Measurements from ENCODE around the gene FHAD1.
A peak's percentile ranks its signal among the peaks of the same experiment; 100 is the strongest.

The FHAD1 gene

DNA sequence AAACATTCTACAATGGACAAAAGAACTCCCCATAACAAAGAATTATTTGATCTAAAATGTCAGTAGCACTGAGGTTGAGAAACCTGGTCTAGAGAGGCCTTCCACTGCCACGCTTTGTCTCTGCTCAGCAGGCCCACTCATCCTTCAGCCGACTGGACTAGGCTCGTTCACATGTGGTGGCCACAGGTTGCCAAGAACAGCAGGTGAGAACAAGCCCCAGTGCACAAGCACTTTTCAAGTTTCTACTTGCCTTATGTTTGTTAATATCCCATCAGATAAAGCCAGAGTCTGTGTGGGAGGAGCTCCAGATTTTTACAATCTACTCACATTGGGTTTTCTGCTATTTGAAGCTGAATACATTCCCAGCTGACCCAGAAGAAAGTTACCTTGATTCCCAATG, 153.6 kb downstream of the FHAD1 start:
- no peak for DNase-seq (ENCODE audit: low spot score)

DNA sequence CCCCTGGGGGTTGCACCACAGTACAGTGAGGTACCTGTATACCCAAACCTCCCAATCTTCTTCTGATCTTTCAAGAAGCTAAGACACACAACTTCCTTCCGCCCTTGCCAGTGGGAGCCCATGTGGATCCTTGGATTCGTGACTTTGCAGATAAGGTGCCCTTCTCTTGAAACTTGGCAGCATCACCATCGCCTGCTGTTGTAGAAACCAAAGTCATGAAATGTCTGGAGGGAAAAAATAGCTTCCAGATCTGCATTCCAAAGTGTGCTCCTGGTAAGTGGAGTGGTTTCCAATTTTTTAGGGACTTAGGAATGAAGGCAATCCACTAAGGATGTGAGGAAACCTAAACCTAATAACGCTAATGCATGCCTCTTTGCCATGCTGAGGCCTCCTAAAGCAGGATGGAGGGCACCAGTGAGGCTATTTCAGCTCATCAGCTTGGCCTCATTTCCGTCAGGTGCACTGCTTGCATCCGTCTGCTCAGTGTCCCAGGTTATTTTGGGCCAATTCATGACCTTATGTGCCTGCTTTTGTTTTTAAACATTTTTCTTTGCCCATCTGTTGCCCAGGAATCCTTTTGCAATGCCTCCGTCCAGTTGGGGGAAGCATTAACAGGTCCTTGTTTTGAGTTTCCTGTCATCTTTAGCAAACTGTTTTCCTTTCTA, 154.5 kb downstream of the FHAD1 start:
- no peak for DNase-seq (ENCODE audit: low spot score)

DNA sequence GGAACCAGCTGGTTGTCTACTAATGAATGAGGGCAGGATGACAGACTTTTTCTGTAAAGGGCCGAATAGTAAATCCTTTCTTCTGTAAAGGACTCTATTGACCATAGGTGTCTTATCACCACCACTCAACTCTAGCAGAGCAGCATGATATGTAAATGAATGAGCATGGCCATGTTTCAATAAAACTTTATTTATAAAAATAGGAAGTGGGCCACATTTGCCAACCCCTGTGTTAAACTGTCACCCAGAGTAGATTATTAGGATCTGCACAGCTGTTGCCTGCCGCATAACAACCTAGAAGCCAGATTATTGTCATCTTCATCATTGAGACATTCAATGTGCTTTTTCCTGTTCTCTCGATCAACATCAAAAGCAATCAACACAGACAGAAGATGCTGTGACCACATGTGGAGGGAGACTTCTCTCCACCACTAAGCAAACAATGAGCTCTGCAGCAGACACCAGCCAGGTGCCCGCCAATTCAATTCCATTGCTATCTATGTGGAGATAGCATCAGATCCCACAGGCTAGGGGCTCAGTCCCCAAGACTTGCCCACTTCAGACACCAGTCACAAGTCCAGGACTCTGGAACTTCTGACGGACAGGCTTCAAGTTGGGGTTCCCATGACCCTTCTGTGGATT, 155.9 kb downstream of the FHAD1 start:
- DNase-seq (ENCODE audit: low spot score) = no peak

DNA sequence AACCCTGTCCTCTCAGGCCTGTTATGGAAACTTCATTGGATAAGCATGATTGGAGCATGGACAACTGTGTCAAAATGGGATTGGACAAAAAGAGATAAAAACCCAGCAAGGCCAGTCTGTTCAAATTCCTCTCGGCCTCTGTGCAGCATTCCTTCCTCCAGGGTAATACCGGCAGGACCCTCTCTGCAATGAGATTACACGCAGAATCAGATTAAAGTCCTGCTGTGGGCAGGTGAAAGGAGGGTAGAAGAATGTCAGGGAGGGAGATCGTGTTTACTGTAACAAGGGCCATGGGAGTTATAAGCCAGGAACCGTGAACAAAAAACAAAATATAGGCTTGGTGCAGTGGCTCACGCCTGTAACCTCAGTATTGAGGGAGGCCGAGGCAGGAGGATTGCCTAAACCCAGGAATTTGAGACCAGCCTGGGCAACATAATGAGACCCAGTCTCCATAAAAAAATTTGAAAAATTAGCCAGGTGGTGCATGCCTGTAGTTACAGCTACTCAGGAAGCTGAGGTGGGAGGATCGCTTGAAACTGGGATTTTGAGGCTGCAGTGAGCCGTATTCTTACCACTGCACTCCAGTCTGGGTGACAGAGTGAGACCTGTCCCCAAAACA, 157.0 kb downstream of the FHAD1 start:
- no peak for DNase-seq (ENCODE audit: low spot score)

DNA sequence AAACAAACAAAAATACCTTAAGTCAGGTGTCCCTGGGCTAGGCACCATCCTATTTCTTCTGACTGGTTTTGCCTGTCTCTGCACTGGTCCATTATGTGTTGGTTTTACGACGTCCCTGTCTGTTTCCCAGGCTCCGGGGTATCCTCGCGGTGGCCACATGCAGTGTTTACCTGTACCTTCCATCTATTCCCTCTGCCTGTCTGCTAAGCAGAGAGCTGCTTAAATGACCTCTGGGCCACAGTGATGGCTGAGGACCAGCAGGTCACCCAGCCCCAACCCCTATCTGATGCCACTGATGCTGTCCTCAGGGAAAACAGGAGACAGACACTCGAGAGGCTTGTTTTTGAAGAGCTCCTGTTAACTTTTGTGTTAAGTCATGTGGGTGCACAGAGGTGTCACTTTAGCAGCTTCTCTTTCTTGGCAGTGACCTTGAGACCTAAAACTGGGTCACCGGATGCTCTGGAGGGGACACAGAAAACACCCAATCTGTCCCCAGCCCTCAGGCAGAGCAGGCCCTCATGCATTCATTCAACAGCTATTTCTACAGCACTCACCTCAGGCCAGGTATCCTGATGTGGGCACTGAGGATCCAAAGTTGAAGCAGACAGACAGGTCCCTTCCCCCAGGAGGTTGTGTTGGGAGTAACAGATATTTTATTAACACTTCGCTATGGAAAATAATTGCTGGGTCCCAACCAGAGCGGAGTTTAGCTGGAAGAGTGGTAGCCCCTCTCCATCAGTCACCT, 158.3 kb downstream of the FHAD1 start:
- DNase-seq (ENCODE audit: low spot score) = no peak

DNA sequence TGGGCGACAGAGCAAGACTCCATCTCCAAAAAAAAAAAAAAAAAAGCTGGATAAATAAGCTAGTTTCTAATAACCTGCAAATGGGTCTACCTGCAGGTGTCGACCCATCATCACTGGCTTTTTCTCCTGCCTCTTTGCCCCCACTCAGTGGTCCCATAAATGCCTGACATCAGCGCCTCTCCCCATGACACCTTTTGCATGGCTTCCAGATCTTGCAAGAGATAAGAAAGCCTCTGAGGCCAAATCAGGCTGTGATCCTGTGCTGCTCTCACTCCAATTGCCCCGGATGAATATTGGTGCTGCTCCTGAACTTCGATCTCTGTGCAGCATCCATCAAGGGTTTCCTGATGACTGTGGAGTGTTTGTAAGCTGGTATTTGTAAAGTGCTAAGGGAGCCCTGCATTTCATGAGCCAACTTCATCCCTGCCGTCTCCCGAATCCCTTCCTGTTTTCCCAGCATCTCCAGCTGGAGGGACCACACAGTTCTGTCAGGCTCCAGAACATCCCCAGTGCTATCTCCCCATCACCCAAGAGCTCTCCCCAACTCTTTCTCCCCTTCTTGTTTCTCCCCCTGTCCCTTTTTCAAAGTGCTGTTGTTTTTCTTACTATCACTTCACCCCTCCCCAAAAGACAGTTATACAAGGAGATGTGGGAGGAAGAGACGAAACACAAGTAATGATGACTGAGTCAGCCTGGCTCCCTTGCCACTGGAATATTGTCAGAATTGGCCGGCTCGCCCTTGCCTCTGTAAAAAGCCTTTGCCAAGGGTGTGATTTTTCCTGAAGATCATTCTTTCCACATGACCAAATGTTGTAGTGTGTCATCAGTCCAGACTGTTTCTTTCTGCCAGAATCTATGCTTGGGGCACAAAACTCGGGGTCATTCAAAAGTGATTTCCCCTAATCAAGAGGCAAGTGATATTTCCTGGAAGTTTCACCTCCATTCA, 159.9 kb downstream of the FHAD1 start:
- DNase-seq (ENCODE audit: low spot score) = no peak

DNA sequence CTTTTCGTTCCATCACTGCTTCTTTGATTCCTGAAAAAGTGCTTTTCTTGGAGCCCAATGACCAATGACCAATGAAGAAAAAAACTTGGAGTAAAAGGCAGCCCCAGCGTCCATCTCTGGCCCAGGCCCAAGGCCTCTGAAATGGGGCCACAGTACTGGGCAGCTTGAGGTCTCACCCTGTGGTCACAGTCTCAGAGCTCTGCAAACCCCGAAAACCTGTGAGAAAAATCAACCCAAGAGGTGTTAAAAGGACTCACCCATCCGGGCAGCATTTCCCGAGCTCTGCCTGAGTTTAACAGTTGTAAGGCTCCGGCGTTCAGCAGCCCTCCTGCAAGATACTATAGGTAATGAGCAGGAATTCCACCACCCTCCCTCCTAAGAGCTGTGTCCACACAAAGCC, 160.6 kb downstream of the FHAD1 start:
- DNase-seq (ENCODE audit: low spot score) = no peak

DNA sequence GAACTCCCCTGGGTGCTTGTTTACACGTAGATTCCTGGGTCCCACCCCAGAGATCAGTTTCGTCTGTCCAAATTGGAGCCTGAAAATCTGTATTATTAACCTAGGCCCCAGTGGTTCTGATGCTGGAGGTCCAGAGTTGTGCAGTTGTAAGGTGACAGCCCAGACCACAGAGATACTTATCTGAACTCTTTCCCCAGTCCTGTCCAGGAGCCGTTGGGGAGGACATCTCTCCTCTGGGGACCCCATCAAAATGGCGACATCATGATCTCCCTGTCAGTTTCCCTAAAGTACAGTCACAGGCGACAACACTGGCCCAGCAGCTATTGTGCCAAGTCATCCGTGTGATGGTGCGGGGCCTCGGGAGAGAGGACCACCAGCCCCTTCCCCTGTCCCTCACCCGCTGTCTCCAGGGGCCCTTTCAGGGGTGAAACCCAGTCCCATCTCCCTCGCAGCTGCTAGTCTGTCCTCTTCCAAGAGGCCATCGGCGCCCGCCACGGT, 161.9 kb downstream of the FHAD1 start:
- DNase-seq (ENCODE audit: low spot score) = no peak

DNA sequence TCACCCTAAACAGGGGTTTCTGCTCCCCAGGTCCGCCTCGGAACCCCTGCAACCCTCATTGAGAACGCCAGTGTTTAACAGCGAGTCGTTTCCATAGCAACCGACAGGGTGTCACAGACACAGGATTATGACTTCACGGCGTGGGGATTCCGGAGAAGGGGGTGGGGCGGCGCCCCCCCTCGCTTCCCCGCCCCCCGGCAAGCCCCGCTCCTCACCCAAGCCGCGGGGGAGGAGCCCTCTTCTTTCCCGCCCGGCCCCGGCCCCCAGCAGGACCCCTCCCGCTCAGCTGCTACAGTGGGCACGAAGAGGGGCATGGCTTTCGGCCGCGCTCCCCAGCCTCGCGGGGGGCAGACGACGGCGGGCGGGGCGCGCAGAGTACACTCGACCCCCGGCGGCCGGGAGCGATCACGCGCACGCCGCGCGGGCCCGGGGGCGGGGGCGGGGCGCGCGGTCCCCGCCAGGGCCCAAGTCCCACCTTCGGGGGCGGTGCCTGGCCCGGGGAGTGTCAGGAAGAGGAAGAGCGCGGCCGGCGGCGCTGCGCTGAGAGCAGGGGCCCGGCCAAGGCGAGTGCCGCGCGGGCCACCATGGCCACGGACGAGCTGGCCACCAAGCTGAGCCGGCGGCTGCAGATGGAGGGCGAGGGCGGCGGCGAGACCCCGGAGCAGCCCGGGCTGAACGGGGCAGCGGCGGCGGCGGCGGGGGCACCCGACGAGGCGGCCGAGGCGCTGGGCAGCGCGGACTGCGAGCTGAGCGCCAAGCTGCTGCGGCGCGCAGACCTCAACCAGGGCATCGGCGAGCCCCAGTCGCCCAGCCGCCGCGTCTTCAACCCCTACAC, 162.6 kb downstream of the FHAD1 start, which contains the start of gene EFHD2:
Gene EFHD2, plus strand, starts transcription at position 501 of the 835 bp plus-strand sequence. Its CDS starts 84 bp downstream, at position 585.
- peak; percentile 48 for DNase-seq (ENCODE audit: low spot score)

DNA sequence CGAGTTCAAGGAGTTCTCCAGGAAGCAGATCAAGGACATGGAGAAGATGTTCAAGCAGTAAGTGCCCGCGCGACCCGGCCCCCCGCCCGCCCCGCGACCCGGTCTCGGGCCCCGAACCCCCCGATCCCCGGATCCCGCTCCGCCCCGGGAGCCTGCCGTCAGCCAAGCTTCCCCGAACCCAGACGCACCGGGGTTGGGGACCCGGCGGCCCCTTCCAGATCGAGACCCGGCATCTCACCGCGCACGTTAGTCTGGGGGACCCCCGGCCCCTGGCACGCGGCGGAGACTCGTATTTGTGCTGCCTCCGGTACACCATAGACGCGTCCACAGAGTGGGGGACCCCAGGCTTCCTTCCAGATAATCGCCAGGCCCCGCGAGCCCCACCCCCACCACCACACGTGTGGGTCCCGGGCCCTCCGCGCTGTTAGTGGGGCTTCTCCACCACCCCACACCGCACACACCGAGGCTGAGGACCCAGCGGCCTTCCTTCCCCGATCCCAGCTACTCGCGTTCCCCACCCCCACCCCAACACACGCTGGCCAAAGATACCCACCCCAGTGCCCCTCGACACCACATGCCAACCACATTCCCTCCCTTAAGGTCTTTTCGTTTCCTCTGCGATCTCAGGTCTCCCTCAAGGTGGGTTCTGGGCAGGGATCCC, 163.3 kb downstream of the FHAD1 start:
- DNase-seq (ENCODE audit: low spot score) = no peak

DNA sequence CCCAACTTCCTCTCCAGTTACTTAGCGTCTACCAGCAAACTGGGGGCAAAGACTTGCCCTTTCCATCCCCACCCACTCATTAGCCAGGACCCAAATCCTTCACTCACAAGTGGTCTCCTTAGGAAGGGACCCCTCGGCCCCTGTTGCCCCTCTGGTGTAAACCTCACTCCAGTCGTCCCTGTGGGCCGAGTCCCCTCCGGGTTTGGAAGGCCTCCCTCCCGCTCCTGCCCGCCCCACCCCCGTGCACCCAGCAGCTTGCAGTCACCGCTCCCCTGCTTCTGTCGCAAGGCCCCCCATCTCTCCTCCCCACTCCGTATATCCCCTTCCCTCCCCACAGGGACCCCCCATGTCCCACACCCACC, 163.8 kb downstream of the FHAD1 start:
- DNase-seq (ENCODE audit: low spot score) = no peak

DNA sequence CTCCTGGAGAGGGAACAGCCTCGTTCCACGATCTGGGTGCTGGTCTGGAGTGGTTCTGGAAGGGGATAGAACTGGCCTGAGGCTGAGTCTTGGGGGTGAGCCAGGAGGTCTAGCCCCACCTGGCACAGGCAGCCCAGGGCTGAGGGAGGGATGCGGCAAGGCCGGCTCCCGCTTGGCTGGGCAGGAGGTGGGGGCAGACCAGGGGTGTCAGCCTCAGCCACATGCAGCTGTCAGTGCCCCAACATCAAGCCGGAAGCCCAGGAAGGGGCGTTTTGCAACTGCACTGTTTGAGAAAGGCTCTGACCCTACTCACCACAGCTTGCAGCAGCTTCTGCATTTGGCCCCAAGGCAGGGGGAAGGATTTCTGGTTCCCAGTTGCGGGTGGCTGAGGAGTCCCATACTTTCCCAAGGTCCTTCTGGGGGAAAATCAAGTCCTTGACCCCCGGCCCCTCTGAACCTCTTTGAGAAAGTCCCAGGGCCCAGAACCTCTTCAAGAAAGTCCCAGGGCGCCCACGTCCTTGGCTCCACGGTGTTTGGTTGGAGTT, 164.6 kb downstream of the FHAD1 start:
- DNase-seq (ENCODE audit: low spot score) = peak; percentile 46

DNA sequence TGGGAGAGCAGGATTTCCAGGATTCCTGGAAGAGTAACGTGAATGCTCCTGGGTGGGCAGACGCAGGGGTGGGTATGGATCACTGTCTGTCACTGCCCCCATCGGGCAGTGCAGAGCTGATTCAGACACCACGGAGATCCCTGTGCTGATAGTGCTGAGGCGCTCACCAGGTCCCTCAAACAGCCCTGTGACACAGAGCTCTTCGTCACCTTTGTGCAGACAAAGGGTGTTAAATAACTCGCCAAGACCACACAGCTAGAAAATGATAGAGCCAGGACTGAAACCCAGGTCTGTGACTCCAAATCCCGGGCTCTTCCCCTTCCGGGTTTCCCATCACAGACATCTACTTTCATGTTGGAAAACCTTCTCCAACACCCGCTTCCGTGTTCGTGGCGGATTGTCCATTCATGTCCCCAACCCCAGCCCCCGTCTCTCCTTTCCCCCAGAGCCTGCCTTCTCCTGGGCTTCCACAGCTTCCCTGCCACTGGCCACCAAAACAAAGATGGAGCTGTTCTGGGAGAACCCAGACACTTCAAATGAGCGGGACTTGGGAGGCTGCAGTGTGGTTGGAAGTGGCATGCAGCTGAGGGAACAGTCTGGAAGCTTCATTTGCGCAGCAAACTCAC, 165.3 kb downstream of the FHAD1 start:
- DNase-seq (ENCODE audit: low spot score) = no peak

DNA sequence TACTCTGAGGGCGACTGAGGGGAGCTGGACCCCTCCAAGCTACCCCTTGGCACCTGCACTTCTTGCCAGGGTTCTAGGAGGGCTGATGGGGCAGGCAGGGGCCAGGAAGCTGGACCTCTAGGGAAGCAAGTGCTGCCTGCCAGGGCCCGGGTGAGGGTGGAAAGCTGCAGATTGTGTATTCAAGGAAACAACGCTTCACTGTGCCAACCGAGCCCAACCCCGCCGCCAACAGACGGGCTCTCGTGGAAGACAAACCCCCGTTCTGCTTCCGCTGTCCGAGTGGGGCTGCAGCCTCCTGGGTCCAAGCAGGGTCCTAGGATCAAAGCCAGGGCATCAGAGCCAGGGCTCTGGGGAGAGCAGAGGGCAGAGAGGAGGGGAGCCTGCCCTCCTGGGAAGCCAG, 165.8 kb downstream of the FHAD1 start:
- peak; percentile 59 for DNase-seq (ENCODE audit: low spot score)

DNA sequence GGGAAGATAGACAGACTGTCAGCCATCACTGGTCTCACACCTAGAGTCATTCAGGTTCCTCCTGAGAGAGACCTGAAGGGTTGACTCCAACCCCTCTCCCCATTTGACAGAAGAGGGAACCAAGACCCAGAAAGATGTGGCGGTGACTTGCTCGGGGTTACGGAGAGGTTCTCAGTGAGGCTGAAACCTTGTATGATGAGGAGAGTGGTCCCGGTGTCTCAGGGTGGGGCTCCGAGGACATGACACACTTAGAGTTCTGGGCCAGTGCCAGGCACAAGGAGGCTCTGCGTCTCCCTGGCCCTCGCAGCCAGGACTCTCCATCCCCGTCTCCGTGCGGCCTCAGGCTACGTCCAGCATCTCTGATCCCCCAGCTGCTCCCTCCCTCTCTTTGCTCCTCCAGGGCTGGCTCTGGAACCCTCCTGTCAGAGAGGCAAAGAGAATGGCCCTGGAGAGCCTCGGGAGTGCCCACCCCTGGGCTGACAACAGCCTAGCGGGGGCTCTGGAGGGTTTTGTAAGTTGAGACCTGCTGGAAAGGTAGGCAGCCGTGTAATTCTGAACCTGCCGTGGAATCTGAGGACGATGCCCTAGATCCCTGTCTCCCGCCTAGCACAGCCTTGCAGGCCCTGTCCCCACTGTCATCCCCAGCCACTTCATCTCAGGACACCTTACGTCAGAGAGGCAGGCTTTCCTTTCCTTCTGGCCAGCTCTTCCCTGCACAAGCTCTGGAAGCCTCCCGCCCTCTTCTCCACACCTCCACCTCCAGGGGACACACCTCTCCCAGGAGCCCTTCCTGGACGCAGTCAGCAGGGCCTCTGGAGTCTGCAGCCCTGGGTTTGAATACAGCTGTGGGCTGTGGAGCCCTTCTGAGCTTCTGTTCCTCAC, 166.8 kb downstream of the FHAD1 start:
- no peak for DNase-seq (ENCODE audit: low spot score)

DNA sequence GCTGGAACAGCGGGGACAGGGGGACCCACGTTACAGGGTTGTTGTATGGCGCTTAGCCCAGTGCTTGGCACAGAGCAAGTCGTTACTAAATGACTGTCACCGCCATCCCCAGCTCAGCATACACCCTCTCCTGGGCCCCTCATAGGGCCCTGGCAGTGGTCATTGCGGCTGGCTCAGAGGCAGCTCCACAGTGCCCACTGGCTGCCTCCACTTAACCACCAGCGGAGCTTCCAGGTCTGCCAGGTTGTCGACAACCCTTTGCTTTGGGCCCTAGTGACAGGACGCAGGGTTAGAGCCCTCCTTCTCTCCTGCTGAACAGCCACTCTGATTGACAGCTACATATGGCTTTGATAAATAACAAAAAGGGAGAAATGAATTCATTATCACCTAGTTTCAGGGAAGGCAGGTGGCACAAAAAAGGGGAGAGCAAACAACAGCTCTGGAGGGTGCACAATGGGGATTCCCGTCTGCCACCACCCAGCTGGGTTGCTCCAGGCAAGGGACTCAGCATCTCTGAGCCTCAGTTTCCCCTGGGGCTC, 167.5 kb downstream of the FHAD1 start:
- no peak for DNase-seq (ENCODE audit: low spot score)

DNA sequence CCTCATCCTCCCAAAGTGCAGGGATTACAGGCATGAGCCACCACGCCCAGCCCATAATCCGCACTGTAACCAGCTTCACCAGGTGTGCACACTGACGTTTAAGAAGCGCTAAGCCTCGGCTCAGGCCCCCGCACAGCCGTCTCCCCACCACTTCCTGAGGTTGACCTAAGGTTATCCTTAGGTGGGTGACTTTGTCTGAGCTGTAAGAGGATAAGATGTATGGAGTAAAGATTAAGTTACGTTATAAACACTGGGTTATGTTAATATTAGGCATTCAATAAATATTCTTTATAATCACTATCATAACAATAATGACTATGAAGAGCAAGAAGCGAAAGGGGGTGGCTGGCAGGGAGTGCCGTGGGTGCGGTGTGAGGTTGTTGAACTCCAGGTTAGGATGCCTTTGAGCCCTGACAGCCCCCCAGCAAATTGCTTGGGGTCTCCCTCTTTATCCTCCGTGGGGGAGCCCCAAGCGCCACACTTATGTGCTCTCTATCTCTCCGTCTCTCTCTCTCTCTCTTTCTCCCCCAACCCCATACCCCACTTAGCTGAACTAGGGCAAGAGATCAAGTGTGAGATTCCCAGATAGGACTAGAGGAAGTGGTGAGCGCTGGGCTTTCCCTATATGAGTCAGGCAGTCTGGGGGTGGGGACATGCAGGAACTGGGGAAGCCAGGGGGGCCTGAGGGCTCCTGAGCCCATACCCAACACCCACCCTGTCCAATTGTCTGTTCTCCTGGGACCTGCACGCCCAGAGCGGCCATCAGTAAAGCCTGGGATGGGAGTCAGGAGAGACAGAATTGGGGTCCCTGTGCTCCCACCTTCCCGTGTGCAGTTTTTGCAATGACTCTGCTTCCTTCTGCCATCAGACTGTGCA, 170.3 kb downstream of the FHAD1 start:
- peak; percentile 37 for DNase-seq (ENCODE audit: low spot score)
